ENCODE measurements around the gene SLC30A4.

DNA sequence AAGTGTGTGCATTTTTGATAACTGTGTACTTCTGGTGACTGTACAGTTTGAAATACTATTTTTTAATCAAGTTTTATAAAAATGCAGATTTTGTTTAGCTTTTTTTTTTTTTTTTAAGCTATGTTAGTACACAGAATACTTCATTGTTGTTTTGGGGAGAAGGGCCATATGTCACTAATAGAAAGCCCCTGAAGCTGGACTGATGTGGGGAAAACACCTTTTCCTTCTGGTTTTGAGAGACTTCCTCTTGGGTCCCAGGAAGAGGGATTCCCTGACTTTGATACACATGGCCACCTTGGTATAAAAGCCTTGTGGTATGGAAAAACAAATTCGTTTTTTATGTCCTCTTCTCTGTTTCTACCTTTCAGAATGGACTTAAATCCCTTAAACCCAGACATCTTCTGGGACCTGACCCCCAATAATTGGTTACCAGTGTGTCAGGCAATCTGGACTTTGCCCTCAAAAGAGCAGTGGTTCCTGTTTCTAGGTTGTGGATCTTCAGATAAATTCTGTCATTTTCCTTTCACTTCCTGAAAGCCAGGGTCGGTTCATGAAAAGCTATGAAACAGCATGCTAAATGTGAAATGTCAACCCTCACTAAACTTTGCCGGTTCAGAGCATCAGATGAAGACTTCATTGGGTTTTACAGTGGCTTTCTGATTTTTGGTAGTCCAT lies 33.5 kb upstream of the SLC30A4 start:
- TF ChIP-seq YY1 (IDR thresholded peaks at IDR 0.05; ENCODE audit: insufficient read depth, insufficient read length) (no peak), ZNF274 (IDR thresholded peaks at IDR 0.05; ENCODE audit: low read depth, low read length) (no peak), SUZ12 (IDR thresholded peaks at IDR 0.05; ENCODE audit: extremely low read depth, insufficient read depth, insufficient read length) (no peak)
